ENCODE measurements around the gene RRP12.
"Not testable (repeated sequence)": the region's sequence is repeated elsewhere in the genome, so short reads cannot be mapped to it uniquely, and the experiment has no call there.

The RRP12 gene

DNA sequence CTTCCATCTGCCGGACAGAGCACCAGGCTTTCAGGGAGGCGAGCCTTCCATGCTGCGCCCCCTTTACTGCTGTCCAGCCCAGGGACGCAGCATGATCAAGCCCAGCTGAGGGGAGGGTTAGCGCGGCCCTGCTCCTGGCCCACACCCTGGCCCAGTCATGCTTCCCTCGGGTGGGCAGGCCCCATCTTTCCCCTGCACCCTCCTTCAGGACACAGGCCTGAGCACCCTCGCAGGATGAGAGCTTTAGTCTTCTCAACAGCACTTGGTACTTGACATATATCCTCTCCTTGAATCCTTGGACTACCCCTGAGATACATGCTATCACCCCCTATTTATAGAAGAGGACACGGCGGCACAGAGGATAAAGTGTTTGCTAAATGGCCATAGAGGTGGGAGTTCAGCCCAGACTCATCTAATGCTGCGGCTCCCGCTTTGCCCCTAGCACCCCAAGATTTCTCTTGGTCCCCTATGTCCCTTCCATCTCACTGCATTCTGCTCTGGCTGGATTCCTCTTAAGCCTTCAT lies 34.0 kb downstream of the RRP12 start:
- DNase-seq (ENCODE audit: low read depth) = no peak

DNA sequence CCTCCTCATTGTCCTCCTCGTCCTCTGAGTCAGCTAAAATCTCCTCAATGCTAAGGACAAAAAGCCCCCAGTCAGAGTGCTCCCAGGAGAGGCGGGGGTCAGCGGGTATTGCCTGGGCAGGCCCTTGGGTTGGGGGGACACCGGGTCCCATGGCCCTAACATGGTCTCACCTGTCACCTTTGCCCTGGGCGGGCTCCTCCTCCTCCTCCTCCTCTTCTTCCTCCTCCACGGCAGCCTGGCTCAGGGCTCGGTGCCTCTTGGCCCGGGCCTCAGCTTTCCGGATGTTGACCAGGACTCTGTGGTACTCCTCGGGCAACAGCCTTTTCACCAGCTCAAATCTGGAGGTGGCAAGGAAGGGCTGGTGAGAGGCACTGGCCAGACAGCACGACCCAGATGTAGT lies 34.6 kb downstream of the RRP12 start:
- DNase-seq (ENCODE audit: low read depth) = no peak

DNA sequence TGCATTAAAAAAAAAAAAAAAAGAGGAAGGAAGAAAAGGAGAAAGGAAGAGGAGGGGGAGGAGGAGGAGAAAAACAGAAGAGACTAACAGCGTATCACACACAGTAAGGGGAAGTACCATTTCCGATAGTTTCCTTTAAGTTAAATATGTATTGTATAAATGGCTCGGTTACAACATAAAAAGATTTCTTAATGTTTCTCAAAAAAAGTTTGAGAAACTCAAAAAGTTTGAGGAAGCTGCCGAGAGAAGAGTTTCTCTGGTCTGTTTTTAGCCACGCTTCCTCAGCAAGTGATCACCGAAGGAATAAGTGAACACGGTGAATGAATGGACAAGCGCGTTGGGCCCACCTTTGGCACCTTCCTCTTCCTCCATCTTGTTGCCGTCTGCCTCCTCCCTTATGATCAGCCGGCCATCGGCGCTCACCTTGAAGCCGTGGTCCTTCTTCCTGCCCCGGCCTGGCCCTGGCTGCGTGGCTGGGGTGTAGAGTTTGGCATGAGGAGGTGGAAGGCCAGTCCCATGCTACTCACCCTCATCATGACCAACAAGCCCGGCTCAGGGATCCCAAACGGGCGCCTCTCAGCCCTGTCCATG lies 35.3 kb downstream of the RRP12 start:
- no peak for DNase-seq (ENCODE audit: low read depth)

DNA sequence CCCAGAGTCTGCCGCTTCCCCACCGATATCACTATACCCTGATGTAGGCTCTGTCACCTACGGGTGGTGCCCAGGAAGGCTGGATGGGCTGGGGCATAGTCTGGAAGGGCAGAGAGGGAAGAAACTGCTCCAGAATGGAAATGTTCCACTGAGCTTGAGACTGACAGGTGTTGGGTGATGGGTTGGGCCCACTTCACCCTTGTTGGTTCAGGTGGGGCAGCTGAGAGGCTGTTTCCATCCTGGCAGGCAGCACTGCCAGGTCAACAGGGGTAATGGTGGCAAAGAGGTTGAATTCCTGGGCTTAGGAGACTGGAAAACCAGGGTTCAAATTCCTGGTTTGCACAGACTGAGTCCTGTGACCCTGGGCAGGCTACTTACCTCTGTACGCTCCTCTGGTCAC lies 38.1 kb downstream of the RRP12 start:
- DNase-seq (ENCODE audit: low read depth) = no peak

DNA sequence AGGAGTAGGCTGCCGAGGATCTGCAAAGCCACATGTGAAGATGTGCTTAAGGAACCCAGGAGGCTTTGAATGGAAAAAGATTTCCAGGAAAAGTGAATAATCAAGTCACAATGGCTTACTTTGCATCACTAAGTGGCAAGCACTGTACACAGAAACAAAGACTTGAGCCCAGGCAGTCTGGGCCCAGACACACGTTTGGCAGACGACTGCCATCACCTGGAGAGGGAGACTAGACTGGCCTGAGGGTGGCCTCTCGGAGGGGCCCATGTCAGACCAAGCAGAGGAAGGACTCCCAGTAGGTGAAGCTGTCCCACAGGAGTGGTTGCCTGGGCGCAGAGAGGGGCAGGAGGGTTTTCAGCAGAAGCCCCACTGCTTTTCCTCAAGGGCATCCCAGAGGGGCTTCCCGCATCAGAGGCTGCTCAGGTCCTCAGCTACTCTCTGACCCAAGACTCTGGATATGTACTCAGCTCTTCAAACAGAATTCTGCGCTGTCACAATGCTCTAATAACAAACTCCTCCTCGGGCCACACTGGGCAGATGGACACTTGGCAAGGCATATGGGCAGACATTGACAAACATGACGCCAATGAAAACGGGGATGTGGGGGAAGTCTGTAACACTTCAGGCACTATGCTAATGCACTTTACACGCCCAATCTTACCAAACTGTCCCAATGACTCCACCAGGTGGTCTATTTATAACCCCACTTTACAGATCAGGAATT lies 38.7 kb downstream of the RRP12 start:
- DNase-seq (ENCODE audit: low read depth) = no peak

DNA sequence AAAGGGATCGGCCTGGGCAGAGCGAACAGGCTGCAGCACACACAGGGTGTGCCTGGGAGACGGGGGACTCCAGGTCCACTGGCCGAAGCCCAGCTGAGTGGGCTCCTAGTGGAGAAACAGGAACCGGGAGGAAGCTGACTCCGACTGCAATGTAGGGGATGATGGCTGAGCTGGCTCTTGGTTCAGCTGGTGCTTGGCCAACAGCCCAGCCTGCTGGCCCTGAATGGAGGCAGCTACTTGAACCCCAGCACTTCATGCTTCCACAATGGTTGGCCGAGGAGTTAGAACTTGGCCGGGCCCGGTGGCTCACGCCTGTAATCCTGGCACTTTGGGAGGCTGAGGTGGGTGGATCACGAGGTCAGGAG lies 39.6 kb downstream of the RRP12 start:
- no peak for DNase-seq (ENCODE audit: low read depth)

DNA sequence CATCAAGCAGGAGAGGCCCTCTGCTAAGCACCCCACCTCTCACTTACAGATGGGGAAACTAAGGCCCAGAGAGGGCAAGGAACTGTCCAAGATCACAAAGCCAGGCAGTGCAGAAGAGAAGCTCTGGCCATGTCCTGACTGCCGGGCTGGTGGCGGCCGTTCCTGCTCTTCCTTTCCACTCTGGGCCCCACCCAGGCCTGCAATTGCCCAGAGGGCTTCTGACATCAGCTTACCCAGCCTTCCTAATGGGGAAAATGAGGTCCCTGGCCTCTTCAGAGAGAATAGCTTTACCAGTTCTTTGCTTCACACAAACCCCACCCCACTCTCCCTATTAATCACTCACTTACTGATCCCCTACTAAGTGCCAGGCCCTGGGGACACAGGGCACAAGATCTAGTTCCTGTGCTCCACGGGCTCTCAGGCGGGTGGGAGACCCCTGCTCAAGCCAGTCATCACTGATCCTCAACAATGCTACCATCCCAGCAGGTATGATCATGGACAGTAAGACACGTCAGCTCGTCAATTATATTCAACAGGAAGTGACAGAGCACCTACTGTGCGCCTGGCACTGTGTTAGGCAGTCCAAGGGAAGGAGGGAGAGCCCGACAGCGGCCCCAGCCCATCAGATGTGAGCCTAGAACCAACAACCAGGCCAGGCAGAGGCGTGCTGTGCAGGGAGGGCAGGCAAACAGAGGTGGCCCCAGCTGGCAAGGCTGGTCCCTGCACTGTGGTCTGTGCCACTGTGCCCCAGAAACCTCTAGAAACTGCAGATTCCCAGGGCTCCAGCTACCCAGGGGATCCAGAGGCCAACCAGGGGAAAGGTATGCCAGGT lies 40.2 kb downstream of the RRP12 start:
- DNase-seq (ENCODE audit: low read depth) = no peak

DNA sequence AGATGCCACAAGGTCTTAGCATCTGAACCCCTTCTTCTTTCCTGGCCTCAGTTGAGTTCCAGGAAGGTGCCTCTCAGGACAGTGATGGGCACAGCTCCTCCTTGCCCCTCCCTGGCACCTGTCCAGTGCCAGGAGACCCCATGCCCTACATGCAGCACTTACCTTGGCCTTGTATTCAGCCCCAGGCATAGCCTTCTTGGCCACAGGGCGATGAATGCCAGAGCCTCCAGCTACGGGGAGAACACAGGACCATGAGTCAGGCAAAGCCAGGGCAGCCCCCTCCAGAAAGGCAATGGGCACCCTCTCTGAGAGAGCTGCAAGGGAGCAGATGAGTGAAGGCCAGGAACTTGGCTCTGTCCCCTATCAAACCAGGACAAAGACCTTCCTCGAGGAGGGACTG lies 42.4 kb downstream of the RRP12 start:
- no peak for DNase-seq (ENCODE audit: low read depth)

DNA sequence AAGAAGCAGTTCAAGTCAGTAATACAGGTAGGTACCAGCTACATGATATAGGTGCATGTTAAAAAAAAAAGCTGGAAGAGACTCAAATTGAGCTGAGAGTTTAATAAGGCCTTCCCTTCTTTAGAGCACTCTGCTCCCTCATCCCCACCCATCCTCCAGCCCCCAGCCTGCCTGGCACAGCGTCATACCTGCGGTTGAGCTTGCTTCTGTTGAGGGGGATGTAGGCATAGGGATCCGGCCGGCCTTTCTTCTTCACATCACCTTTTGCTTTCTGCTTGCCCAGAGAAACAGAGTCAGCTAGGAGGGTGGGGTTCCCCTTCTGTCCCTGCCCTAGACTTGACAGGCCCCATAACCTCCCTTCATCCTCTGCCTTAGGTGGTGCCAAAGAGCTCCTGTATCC lies 42.8 kb downstream of the RRP12 start:
- DNase-seq (ENCODE audit: low read depth) = no peak

DNA sequence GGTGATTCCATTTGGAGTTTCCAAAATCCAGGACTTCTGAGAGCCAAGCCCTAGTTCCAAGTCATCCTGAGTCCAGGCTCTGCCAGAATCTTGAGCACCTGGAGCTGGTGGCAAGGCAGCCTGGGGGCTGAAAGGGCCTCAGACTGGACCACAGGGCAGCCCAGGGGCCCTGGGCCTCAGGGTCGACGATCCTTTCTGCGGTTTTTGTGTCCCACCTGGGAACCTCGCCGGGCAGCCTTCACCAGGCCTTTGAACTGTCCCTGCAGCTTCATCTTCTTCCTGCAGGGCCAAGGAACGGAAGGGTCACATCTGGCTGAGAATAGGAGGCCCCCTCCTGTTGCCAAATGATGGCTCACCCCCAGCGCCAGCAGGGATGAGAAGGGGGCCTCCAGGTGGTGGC lies 44.2 kb downstream of the RRP12 start:
- no peak for DNase-seq (ENCODE audit: low read depth)

DNA sequence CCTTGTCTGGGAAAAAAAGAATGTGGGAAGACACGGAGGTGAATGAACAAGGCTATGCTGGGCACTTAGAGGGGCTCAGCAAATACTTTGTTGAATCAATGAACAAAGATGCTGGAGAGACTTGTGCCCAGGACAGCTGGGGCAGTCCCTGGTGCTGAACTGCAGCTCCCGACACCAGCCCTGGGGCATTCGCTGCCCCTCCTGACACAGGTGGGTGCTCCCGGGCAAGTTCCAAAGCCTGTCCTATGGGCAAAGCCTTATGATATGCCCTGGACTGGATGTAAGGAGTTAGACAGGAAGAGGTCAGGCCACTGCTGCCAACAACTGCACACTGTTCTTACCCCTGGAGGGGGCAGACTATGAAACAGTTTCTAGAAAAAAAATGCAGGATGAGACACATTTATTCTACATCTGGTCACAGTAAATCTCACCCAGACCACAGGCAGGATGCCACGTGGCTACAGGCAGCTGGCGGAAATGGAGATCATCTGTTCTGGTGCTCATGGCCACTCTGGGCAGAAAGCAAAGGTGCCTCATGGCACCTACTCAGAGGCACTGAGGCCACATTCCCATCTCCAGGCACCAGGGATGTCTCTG lies 44.7 kb downstream of the RRP12 start:
- no peak for DNase-seq (ENCODE audit: low read depth)

DNA sequence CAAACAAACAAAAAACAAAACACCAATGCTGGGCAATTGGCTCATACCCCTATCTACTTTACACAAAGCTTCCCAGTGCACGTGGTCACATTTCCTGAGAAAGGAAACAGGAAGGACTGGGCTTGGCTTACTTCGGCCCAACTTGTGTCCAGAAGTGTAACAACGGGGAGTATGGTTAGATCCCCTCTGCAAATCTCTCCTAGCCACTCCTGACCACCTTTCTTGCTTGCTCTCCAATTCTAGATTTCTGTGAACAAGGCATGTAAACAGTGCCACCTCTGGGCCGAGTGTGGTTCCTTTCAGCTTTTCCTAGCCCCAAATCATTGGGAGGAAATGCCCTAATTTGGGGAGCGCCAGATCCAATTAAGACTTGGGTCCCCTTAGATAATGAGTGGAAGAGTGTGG lies 45.6 kb downstream of the RRP12 start:
- DNase-seq (ENCODE audit: low read depth) = no peak

DNA sequence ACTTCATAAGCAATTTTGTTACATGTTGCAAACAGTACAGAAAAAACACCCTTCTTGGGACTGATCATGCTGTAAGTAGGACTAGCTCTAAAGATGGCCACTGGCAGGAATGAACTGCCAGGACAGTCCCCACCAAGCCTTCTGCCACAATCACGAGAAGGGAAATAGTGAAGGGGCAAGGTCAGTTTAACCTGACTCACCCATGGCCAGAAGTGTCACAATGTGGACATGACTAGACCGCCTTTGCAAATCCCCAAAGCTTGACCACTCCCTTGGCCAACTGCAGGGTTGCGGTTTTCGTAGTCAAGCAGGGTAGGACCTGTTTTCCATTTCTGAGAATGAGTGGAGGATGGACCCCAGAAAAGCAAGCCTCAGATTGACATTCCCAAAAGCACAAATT lies 47.2 kb downstream of the RRP12 start:
- no peak for DNase-seq (ENCODE audit: low read depth)

DNA sequence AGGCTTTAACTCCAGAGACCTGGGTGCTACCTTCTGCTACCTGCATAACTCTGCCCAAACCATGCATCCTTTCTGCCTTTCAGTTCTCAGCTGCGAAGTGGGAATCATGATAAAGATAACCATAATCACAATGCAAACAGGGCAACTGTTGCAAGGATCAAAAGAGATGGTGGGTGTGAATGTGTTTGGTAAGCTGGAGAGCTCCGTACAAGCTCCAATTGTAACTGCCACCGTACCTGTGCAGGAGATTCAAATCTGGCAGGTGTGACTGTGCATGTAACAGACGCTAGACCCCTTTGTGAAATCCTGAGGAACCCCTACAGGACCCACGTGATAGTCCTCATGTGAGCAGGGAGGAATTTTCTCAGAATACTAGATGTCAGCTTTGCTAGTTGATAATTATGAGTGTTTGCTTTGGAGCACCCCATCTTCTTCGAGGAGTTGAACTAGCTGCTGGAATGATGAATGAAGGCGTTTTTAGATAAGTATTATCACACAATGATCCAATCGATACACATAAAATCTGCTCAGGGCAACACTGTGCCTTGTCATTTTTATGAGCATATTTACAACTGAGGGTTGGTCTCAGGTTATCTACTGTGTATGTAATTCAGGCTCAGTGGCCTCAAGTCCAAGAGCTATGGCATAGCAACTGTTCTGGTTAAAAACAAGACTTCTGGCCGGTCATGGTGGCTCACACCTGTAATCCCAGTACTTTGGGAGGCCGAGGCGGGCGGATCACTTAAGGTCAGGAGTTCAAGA lies 51.2 kb downstream of the RRP12 start:
- no peak for DNase-seq (ENCODE audit: low read depth)

DNA sequence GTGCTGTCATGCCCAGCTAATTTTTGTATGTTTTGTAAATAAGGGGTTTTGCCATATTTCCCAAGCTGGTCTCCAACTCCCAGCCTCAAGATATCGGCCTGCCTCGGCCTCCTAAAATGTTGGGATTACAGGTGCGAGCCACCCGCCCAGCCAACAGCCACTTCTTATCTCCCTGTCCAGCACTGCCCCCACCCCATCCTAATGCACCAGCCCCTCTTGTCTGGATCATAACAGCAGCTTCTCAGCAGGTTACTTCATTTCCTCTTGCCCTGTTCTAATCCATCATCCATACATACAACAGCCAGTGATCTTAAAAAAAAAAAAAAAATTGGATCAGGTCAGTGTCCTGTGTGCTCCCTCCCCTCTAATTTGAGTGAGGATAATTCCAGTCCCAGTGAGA lies 53.8 kb downstream of the RRP12 start:
- DNase-seq (ENCODE audit: low read depth) = no peak

DNA sequence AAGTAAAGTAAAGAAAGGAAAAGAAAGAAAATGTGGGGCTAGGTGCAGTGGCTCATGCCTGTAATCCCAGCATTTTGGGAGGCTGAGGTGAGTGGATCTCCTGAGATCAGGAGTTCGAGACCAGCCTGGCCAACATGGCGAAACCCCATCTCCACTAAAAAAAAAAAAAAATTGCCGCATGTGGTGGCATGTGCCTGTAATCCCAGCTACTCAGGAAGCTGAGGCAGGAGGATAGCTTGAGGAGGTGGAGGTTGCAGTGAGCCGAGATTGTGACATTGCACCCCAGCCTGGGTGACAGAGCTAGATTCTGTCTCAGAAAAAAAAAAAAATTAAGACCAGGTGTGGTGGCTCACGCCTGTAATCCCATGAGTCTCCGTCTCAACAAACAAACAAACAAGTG lies 57.5 kb downstream of the RRP12 start:
- DNase-seq (ENCODE audit: low read depth) = not testable (repeated sequence)

DNA sequence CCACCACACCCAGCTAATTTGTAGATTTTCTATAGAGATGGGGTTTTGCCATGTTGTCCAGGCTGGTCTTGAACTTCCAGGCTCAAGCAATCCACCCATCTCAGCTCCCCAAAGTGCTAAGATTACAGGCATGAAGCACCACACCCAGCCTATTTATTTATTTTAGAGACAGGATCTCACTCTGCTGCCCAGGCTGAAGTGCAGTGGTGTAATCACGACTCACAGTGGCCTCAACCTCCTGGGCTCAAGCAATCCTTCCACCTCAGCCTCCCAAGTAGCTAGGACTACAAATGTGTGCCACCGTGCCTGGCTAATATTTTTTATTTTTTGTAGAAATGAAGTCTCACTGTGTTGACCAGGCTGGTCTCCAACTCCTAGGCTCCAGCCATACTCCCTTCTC lies 59.7 kb downstream of the RRP12 start:
- DNase-seq (ENCODE audit: low read depth) = no peak

DNA sequence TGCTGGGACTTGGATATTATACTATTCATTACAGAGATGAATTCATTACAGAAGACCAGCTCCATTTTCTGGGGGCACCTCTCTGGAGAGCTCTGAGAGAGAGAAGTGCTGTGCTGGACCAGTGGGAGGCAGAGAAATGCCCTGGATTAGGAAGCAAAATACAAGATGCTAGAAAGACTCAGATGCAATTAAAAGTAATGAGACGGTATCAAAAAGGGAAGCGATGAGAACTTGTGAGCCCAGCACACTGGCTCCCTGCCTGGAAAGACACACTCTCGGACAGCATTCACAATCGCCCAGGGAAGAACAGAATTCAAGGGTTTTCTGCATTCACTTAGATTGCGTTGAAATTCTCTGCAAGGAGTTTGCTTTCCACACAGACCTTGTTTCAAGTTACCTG lies 63.1 kb downstream of the RRP12 start:
- DNase-seq (ENCODE audit: low read depth) = no peak

DNA sequence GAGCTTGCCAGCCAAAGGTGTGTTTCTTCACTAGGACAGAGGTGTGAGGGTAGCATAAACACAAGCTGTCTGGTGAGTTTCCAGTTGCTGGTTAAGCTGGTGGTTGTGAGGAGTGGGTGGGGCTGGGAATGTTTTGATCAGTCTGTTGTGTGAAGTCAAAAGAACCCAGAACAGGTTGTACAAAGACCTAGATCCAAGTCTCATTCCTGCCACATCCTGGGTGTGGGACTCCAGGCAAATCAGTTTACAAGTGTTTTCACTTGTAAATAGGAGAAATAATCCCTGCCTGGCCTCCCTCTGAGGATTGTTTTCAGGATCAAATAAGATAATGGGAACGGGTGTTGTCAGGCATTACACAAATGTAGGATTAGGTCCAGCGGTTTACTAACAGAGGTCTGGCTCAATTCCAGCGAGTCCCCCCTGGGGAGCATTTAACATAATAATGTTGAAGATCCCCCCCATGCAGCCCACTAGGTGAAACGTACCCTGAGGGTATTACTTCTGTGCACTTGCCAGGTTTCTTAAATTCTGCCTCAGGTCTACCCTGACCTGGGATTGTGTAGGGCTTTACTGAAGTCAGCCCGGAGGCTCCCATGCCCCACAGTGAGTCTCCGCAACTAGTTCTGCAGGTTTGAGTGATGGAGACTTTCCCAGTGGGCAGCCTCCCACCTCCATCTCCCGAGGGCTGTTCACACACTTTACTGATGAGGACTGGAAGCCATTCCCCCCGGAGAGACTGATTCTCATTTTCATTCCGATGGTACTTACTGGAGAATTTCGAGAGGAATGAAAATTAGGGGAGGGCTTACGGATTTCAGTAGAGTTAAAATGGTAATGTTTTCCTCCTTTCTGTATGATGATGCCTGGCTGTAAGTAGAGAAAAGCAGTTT lies 64.0 kb downstream of the RRP12 start:
- no peak for DNase-seq (ENCODE audit: low read depth)

DNA sequence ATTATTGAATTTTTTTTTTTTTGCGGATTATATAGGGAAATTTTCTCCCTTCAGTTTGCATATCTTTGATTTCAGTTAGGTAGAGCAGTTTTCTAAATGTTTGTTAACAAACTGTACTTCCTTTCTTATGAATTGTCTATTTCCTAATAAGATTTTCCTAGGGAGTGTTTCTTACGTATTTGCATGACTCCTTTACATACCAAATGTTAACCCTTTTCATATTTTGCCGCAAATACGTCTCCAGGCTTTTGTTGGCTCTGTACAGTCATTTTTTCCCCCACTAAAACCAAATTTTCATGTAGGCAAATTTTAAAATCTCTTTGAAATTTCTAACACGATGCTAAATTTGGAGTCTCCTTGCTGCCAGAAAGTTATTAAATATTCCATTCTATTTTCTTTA lies 64.7 kb downstream of the RRP12 start:
- DNase-seq (ENCODE audit: low read depth) = no peak

DNA sequence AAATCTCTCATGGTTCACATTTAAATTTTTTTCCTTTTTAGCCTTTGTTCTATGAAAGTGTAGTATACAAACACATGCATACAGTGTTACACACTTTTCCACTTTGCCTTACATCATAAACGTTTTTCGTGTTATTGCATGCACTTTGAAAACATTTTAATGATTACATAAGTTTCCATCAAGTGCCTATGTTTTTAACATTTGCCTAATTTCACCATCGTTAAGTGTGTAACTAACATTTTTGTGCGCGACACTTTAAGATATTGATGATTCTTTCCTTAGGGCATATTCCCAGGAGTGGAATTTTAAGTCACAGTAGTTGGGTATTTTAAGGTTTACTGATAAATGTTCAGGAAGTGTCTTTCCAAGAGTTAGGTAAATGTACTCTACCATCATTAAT lies 65.1 kb downstream of the RRP12 start:
- no peak for DNase-seq (ENCODE audit: low read depth)
